HG02870 (cell line): ENCODE data around the gene TMEM108.

Experiments used
- ATAC-seq: cut with Tn5 transposase; IDR thresholded peaks from one replicate; pipeline ENCODE4 v1.9.1; 2021; ENCODE audit warnings: mild to moderate bottlenecking, moderate library complexity; ENCODE audit not compliant: unreplicated experiment

TMEM108 gene

GRCh38 chr3:133159498-133160475 is 121.6 kb downstream of the TMEM108 start:
- ATAC-seq = peak; percentile 85

GRCh38 chr3:133161656-133162055 is 123.5 kb downstream of the TMEM108 start:
- ATAC-seq = no peak

- ATAC-seq = no peak
Measured at GRCh38 chr3:133162265-133162664, 124.1 kb downstream of the TMEM108 start.

- ATAC-seq = no peak
Measured at GRCh38 chr3:133162670-133163305, 124.6 kb downstream of the TMEM108 start.

GRCh38 chr3:133167340-133168024 is 129.3 kb downstream of the TMEM108 start:
- no peak for ATAC-seq

- ATAC-seq = no peak
Measured at GRCh38 chr3:133168025-133168401, 129.8 kb downstream of the TMEM108 start.

GRCh38 chr3:133169331-133170068 is 131.3 kb downstream of the TMEM108 start:
- no peak for ATAC-seq

GRCh38 chr3:133171831-133172230 is 133.6 kb downstream of the TMEM108 start:
- no peak for ATAC-seq

GRCh38 chr3:133181392-133182150 is 143.4 kb downstream of the TMEM108 start:
- ATAC-seq = no peak

GRCh38 chr3:133187870-133188379 is 149.7 kb downstream of the TMEM108 start:
- ATAC-seq = no peak

- ATAC-seq = no peak
Measured at GRCh38 chr3:133188996-133189395, 150.8 kb downstream of the TMEM108 start.

- no peak for ATAC-seq
Measured at GRCh38 chr3:133189893-133190292, 151.7 kb downstream of the TMEM108 start.

GRCh38 chr3:133191818-133192217 is 153.6 kb downstream of the TMEM108 start:
- no peak for ATAC-seq

- no peak for ATAC-seq
Measured at GRCh38 chr3:133192363-133192945, 154.3 kb downstream of the TMEM108 start.

GRCh38 chr3:133192967-133193366 is 154.8 kb downstream of the TMEM108 start:
- no peak for ATAC-seq

- no peak for ATAC-seq
Measured at GRCh38 chr3:133196527-133196926, 158.3 kb downstream of the TMEM108 start.

- ATAC-seq = peak; percentile 93
Measured at GRCh38 chr3:133197619-133198018, 159.4 kb downstream of the TMEM108 start.

- ATAC-seq = no peak
Measured at GRCh38 chr3:133206921-133207320, 168.7 kb downstream of the TMEM108 start.

- ATAC-seq = no peak
Measured at GRCh38 chr3:133208184-133208583, 170.0 kb downstream of the TMEM108 start.
